HG02973 (cell line): ENCODE data around the gene RBM3.

Experiments
- ATAC-seq: cut with Tn5 transposase; IDR thresholded peaks from one replicate; pipeline ENCODE4 v1.9.1; 2021; ENCODE audit warnings: moderate library complexity; ENCODE audit not compliant: unreplicated experiment

The RBM3 gene

GRCh38 chrX:48576108-48576507 lies 1.8 kb downstream of the RBM3 start:
- ATAC-seq: no peak

- ATAC-seq: no peak
These were observed 4.4 kb downstream of the RBM3 start for GRCh38 chrX:48578661-48579128.

- ATAC-seq: no peak
These were observed 5.0 kb downstream of the RBM3 start for GRCh38 chrX:48579259-48579658.

- ATAC-seq: no peak
These were observed 6.4 kb downstream of the RBM3 start for GRCh38 chrX:48580662-48581061.

- no peak for ATAC-seq
These were observed 10.4 kb downstream of the RBM3 start for GRCh38 chrX:48584698-48585097.

GRCh38 chrX:48589482-48590162 lies 15.3 kb downstream of the RBM3 start:
- ATAC-seq: no peak

- ATAC-seq: no peak
These were observed 16.2 kb downstream of the RBM3 start for GRCh38 chrX:48590203-48591103.

- no peak for ATAC-seq
These were observed 17.0 kb downstream of the RBM3 start for GRCh38 chrX:48591255-48591791.

- no peak for ATAC-seq
These were observed 18.7 kb downstream of the RBM3 start for GRCh38 chrX:48592971-48593370.

GRCh38 chrX:48595929-48596328 lies 21.6 kb downstream of the RBM3 start:
- ATAC-seq: no peak

- ATAC-seq: peak; percentile 59
These were observed 23.3 kb downstream of the RBM3 start, which contains the start of gene WDR13 for GRCh38 chrX:48597353-48598264. WDR13 (plus strand) TSS chrX:48597492; CDS start chrX:48597997, 505 bp downstream.

- no peak for ATAC-seq
These were observed 24.3 kb downstream of the RBM3 start for GRCh38 chrX:48598614-48599013.

GRCh38 chrX:48599341-48599740 lies 25.1 kb downstream of the RBM3 start:
- ATAC-seq: no peak

- no peak for ATAC-seq
These were observed 25.9 kb downstream of the RBM3 start for GRCh38 chrX:48600226-48600625.

GRCh38 chrX:48601741-48602394 lies 27.6 kb downstream of the RBM3 start:
- ATAC-seq: no peak

- no peak for ATAC-seq
These were observed 30.4 kb downstream of the RBM3 start for GRCh38 chrX:48604701-48605100.

- ATAC-seq: no peak
These were observed 31.8 kb downstream of the RBM3 start for GRCh38 chrX:48606091-48606490.

- no peak for ATAC-seq
These were observed 37.4 kb downstream of the RBM3 start for GRCh38 chrX:48611703-48612102.

GRCh38 chrX:48613502-48614160 lies 39.3 kb downstream of the RBM3 start:
- ATAC-seq: no peak

GRCh38 chrX:48616576-48616975 lies 42.3 kb downstream of the RBM3 start:
- no peak for ATAC-seq
